ENCODE data around the gene FIGNL1. TPM values are rescaled to one million over a fixed set of nuclear protein-coding genes. Genes with fewer than 3 reads are reported as not detected.

Gene FIGNL1
- total and polyA plus RNA-seq, 9 donors = 13.3 to 19.8 (median 15.2) TPM

- Histone ChIP-seq H3K27me3 (ENCODE audit: control insufficient read depth, insufficient read depth, low read length) (no peaks in the 10 kb centered on the region), H3K27ac (ENCODE audit: low read length) (no peak overlapping the region), H3K9me3 (replicated peaks; ENCODE audit: control insufficient read depth, low read depth, low read length) (no peaks in the 10 kb centered on the region), H3K36me3 (ENCODE audit: control insufficient read depth, insufficient read depth, low read length) (no peaks in the 10 kb centered on the region), H3K4me3 (ENCODE audit: low read length) (no peak overlapping the region), H3K4me1 (ENCODE audit: control insufficient read depth, insufficient read depth, low read length) (no peaks in the 10 kb centered on the region)
- DNase-seq = no peak
Observed at GRCh38 chr7:50488379-50488778, 38.2 kb upstream of the FIGNL1 start.

- H3K27ac ChIP-seq (ENCODE audit: low read length) = no peak overlapping the region
- no peaks in the 10 kb centered on the region for H3K4me1 ChIP-seq (ENCODE audit: control insufficient read depth, insufficient read depth, low read length)
- no peaks in the 10 kb centered on the region for H3K27me3 ChIP-seq (ENCODE audit: control insufficient read depth, insufficient read depth, low read length)
- no peaks in the 10 kb centered on the region for H3K36me3 ChIP-seq (ENCODE audit: control insufficient read depth, insufficient read depth, low read length)
- no peaks in the 10 kb centered on the region for H3K9me3 ChIP-seq (replicated peaks; ENCODE audit: control insufficient read depth, low read depth, low read length)
- DNase-seq = no peak
- H3K4me3 ChIP-seq (ENCODE audit: low read length) = no peak overlapping the region
- no CpG with 5 or more reads among the region's 1 CpG for WGBS (ENCODE audit: insufficient coverage)
Observed at GRCh38 chr7:50486512-50486911, 36.4 kb upstream of the FIGNL1 start.

GRCh38 chr7:50481867-50482266, 31.7 kb upstream of the FIGNL1 start:
- Histone ChIP-seq H3K27me3 (ENCODE audit: control insufficient read depth, insufficient read depth, low read length) (peaks cover 2% of the 10 kb centered on the region), H3K9me3 (replicated peaks; ENCODE audit: control insufficient read depth, low read depth, low read length) (no peaks in the 10 kb centered on the region), H3K4me3 (ENCODE audit: low read length) (no peak overlapping the region), H3K36me3 (ENCODE audit: control insufficient read depth, insufficient read depth, low read length) (no peaks in the 10 kb centered on the region), H3K27ac (ENCODE audit: low read length) (no peak overlapping the region), H3K4me1 (ENCODE audit: control insufficient read depth, insufficient read depth, low read length) (no peaks in the 10 kb centered on the region)
- WGBS (ENCODE audit: insufficient coverage) = 87% methylated on average over 1 of the region's 8 CpGs
- DNase-seq = no peak

GRCh38 chr7:50480797-50481196, 30.6 kb upstream of the FIGNL1 start:
- no peak for DNase-seq
- 66% methylated on average over 2 of the region's 4 CpGs for WGBS (ENCODE audit: insufficient coverage)
- Histone ChIP-seq H3K27me3 (ENCODE audit: control insufficient read depth, insufficient read depth, low read length) (peaks cover 2% of the 10 kb centered on the region), H3K9me3 (replicated peaks; ENCODE audit: control insufficient read depth, low read depth, low read length) (no peaks in the 10 kb centered on the region), H3K27ac (ENCODE audit: low read length) (no peak overlapping the region), H3K36me3 (ENCODE audit: control insufficient read depth, insufficient read depth, low read length) (no peaks in the 10 kb centered on the region), H3K4me1 (ENCODE audit: control insufficient read depth, insufficient read depth, low read length) (no peaks in the 10 kb centered on the region), H3K4me3 (ENCODE audit: low read length) (no peak overlapping the region)

- 82% methylated on average over 3 of the region's 7 CpGs for WGBS (ENCODE audit: insufficient coverage)
- Histone ChIP-seq H3K4me3 (ENCODE audit: low read length) (no peak overlapping the region), H3K4me1 (ENCODE audit: control insufficient read depth, insufficient read depth, low read length) (peaks cover 3% of the 10 kb centered on the region), H3K36me3 (ENCODE audit: control insufficient read depth, insufficient read depth, low read length) (no peaks in the 10 kb centered on the region), H3K9me3 (replicated peaks; ENCODE audit: control insufficient read depth, low read depth, low read length) (no peaks in the 10 kb centered on the region), H3K27me3 (ENCODE audit: control insufficient read depth, insufficient read depth, low read length) (peaks cover 2% of the 10 kb centered on the region), H3K27ac (ENCODE audit: low read length) (no peak overlapping the region)
- no peak for DNase-seq
Observed at GRCh38 chr7:50479743-50480517, 29.8 kb upstream of the FIGNL1 start.

GRCh38 chr7:50477640-50478039, 27.5 kb upstream of the FIGNL1 start:
- 43% methylated on average over 1 of the region's 6 CpGs for WGBS (ENCODE audit: insufficient coverage)
- Histone ChIP-seq H3K4me3 (ENCODE audit: low read length) (no peak overlapping the region), H3K36me3 (ENCODE audit: control insufficient read depth, insufficient read depth, low read length) (no peaks in the 10 kb centered on the region), H3K4me1 (ENCODE audit: control insufficient read depth, insufficient read depth, low read length) (peaks cover 3% of the 10 kb centered on the region), H3K9me3 (replicated peaks; ENCODE audit: control insufficient read depth, low read depth, low read length) (no peaks in the 10 kb centered on the region), H3K27me3 (ENCODE audit: control insufficient read depth, insufficient read depth, low read length) (peaks cover 2% of the 10 kb centered on the region), H3K27ac (ENCODE audit: low read length) (no peak overlapping the region)
- no peak for DNase-seq

GRCh38 chr7:50476953-50477625, 26.9 kb upstream of the FIGNL1 start:
- no peaks in the 10 kb centered on the region for H3K36me3 ChIP-seq (ENCODE audit: control insufficient read depth, insufficient read depth, low read length)
- DNase-seq = no peak
- H3K9me3 ChIP-seq (replicated peaks; ENCODE audit: control insufficient read depth, low read depth, low read length) = no peaks in the 10 kb centered on the region
- H3K27me3 ChIP-seq (ENCODE audit: control insufficient read depth, insufficient read depth, low read length) = peaks cover 2% of the 10 kb centered on the region
- 69% methylated on average over 6 of the region's 9 CpGs for WGBS (ENCODE audit: insufficient coverage)
- H3K4me1 ChIP-seq (ENCODE audit: control insufficient read depth, insufficient read depth, low read length) = peaks cover 3% of the 10 kb centered on the region
- H3K4me3 ChIP-seq (ENCODE audit: low read length) = no peak overlapping the region
- no peak overlapping the region for H3K27ac ChIP-seq (ENCODE audit: low read length)

GRCh38 chr7:50475340-50475739, 25.2 kb upstream of the FIGNL1 start:
- WGBS (ENCODE audit: insufficient coverage) = 29% methylated on average over 4 of the region's 4 CpGs
- H3K9me3 ChIP-seq (replicated peaks; ENCODE audit: control insufficient read depth, low read depth, low read length) = no peaks in the 10 kb centered on the region
- H3K4me1 ChIP-seq (ENCODE audit: control insufficient read depth, insufficient read depth, low read length) = peaks cover 3% of the 10 kb centered on the region
- DNase-seq = no peak
- no peak overlapping the region for H3K27ac ChIP-seq (ENCODE audit: low read length)
- H3K27me3 ChIP-seq (ENCODE audit: control insufficient read depth, insufficient read depth, low read length) = peaks cover 2% of the 10 kb centered on the region
- H3K36me3 ChIP-seq (ENCODE audit: control insufficient read depth, insufficient read depth, low read length) = no peaks in the 10 kb centered on the region
- H3K4me3 ChIP-seq (ENCODE audit: low read length) = no peak overlapping the region

- Histone ChIP-seq H3K36me3 (ENCODE audit: control insufficient read depth, insufficient read depth, low read length) (no peaks in the 10 kb centered on the region), H3K4me1 (ENCODE audit: control insufficient read depth, insufficient read depth, low read length) (peaks cover 3% of the 10 kb centered on the region), H3K27me3 (ENCODE audit: control insufficient read depth, insufficient read depth, low read length) (no peaks in the 10 kb centered on the region), H3K9me3 (replicated peaks; ENCODE audit: control insufficient read depth, low read depth, low read length) (no peaks in the 10 kb centered on the region), H3K27ac (ENCODE audit: low read length) (no peak overlapping the region), H3K4me3 (ENCODE audit: low read length) (no peak overlapping the region)
- WGBS (ENCODE audit: insufficient coverage) = 63% methylated on average over 4 of the region's 8 CpGs
- DNase-seq = no peak
Observed at GRCh38 chr7:50474382-50475160, 24.4 kb upstream of the FIGNL1 start.

GRCh38 chr7:50473531-50473930, 23.4 kb upstream of the FIGNL1 start:
- Histone ChIP-seq H3K4me1 (ENCODE audit: control insufficient read depth, insufficient read depth, low read length) (peaks cover 3% of the 10 kb centered on the region), H3K4me3 (ENCODE audit: low read length) (no peak overlapping the region), H3K27me3 (ENCODE audit: control insufficient read depth, insufficient read depth, low read length) (peaks cover 2% of the 10 kb centered on the region), H3K36me3 (ENCODE audit: control insufficient read depth, insufficient read depth, low read length) (no peaks in the 10 kb centered on the region), H3K27ac (ENCODE audit: low read length) (no peak overlapping the region), H3K9me3 (replicated peaks; ENCODE audit: control insufficient read depth, low read depth, low read length) (no peaks in the 10 kb centered on the region)
- no peak for DNase-seq
- 100% methylated on average over 4 of the region's 4 CpGs for WGBS (ENCODE audit: insufficient coverage)

All from muscle of leg (tissue), 11 donors.